H9 (cell line): ENCODE data around the gene PSTPIP1. TPM values are rescaled to one million over a fixed set of nuclear protein-coding genes. Genes with fewer than 3 reads are reported as not detected.

Experiments
- DNase-seq: peaks from one replicate; pipeline ENCODE4 v3.0.0-alpha.2; 2017
- H2AFZ ChIP-seq: one replicate; pipeline ENCODE4 v1.6.1; 2013; ENCODE audit warnings: mild to moderate bottlenecking, low read length, control low read depth, moderate library complexity
- H2AK5ac ChIP-seq: 2 replicates; pipeline ENCODE4 v1.6.1; 2013; ENCODE audit warnings: low read length, control low read depth, mixed read lengths; ENCODE audit not compliant: insufficient read length
- H2BK120ac ChIP-seq: one replicate; pipeline ENCODE4 v1.6.1; 2013; ENCODE audit warnings: low read depth, mild to moderate bottlenecking, low read length, control low read depth, inconsistent platforms; ENCODE audit not compliant: poor library complexity, severe bottlenecking
- H2BK12ac ChIP-seq: 2 replicates; pipeline ENCODE4 v1.6.1; 2013; ENCODE audit warnings: low read length, control low read depth, mixed read lengths, low read depth; ENCODE audit not compliant: insufficient read length
- H2BK15ac ChIP-seq: 2 replicates; pipeline ENCODE4 v1.6.1; 2013; ENCODE audit warnings: low read depth, low read length, control low read depth
- H2BK20ac ChIP-seq: one replicate; pipeline ENCODE4 v1.6.1; 2013; ENCODE audit warnings: low read depth, mild to moderate bottlenecking, low read length, control low read depth, inconsistent platforms; ENCODE audit not compliant: poor library complexity, severe bottlenecking
- H2BK5ac ChIP-seq: 2 replicates; pipeline ENCODE4 v1.6.1; 2013; ENCODE audit warnings: low read length, control low read depth, mixed read lengths; ENCODE audit not compliant: insufficient read length
- H3K14ac ChIP-seq: 2 replicates; pipeline ENCODE4 v1.6.1; 2013; ENCODE audit warnings: low read length, control low read depth; ENCODE audit not compliant: insufficient read depth
- H3K18ac ChIP-seq: 2 replicates; pipeline ENCODE4 v1.6.1; 2013; ENCODE audit warnings: low read depth, mild to moderate bottlenecking, mixed read lengths, low read length, control low read depth; ENCODE audit not compliant: insufficient read length
- H3K23ac ChIP-seq: 2 replicates; pipeline ENCODE4 v1.6.1; 2013; ENCODE audit warnings: low read length, control low read depth, mixed read lengths, low read depth; ENCODE audit not compliant: insufficient read length
- H3K23me2 ChIP-seq: 2 replicates; pipeline ENCODE4 v1.6.1; 2013; ENCODE audit warnings: low read depth, mild to moderate bottlenecking, mixed read lengths, low read length, control low read depth; ENCODE audit not compliant: insufficient read length, poor library complexity, severe bottlenecking
- H3K27ac ChIP-seq: 2 replicates; pipeline ENCODE4 v1.5.1; 2013; ENCODE audit warnings: low read length, control low read depth, mixed read lengths, low read depth; ENCODE audit not compliant: insufficient read length
- H3K27me3 ChIP-seq: 2 replicates; pipeline ENCODE4 v1.6.1; 2013; ENCODE audit warnings: low read length, control low read depth, inconsistent platforms; ENCODE audit not compliant: insufficient read depth
- H3K4ac ChIP-seq: 2 replicates; pipeline ENCODE4 v1.6.1; 2013; ENCODE audit warnings: low read depth, mild to moderate bottlenecking, control low read depth, inconsistent platforms, low read length, moderate library complexity
- H3K4me1 ChIP-seq: 2 replicates; pipeline ENCODE4 v1.6.1; 2013; ENCODE audit warnings: low read length, control low read depth, inconsistent platforms; ENCODE audit not compliant: insufficient read depth
- H3K4me2 ChIP-seq: 2 replicates; pipeline ENCODE4 v1.6.1; 2013; ENCODE audit warnings: low read length, control low read depth, mixed read lengths; ENCODE audit not compliant: insufficient read length, insufficient read depth
- H3K56ac ChIP-seq: 2 replicates; pipeline ENCODE4 v1.6.1; 2013; ENCODE audit warnings: low read depth, mild to moderate bottlenecking, mixed read lengths, low read length, control low read depth; ENCODE audit not compliant: insufficient read length
- H3K79me1 ChIP-seq: 2 replicates; pipeline ENCODE4 v1.6.1; 2013; ENCODE audit warnings: low read depth, mild to moderate bottlenecking, moderate library complexity, low read length, control low read depth, inconsistent platforms; ENCODE audit not compliant: insufficient read depth, poor library complexity, severe bottlenecking
- H3K79me2 ChIP-seq: 2 replicates; pipeline ENCODE4 v1.6.1; 2013; ENCODE audit warnings: low read length, control low read depth, inconsistent platforms; ENCODE audit not compliant: insufficient read depth
- H3K9ac ChIP-seq: 2 replicates; pipeline ENCODE4 v1.6.1; 2013; ENCODE audit warnings: low read length, control low read depth, mixed read lengths; ENCODE audit not compliant: insufficient read length; ENCODE audit errors: extremely low read depth
- H3K9me3 ChIP-seq: one replicate; pipeline ENCODE4 v1.6.1; 2013; ENCODE audit warnings: low read depth, low read length, inconsistent platforms; ENCODE audit not compliant: control insufficient read depth
- H3T11ph ChIP-seq: one replicate; pipeline ENCODE4 v1.6.1; 2013; ENCODE audit warnings: mild to moderate bottlenecking, low read length, control low read depth, inconsistent platforms
- H4K20me1 ChIP-seq: one replicate; pipeline ENCODE4 v1.6.1; 2013; ENCODE audit not compliant: control insufficient read depth, insufficient read length, insufficient read depth
- H4K5ac ChIP-seq: 2 replicates; pipeline ENCODE4 v1.6.1; 2013; ENCODE audit warnings: low read depth, mild to moderate bottlenecking, mixed read lengths, low read length, control low read depth; ENCODE audit not compliant: insufficient read length
- H4K8ac ChIP-seq: replicated peaks from 2 replicates; pipeline ENCODE4 v1.6.1; 2013; ENCODE audit warnings: low read length, control low read depth, mixed read lengths, low read depth; ENCODE audit not compliant: insufficient read length
- H4K91ac ChIP-seq: 2 replicates; pipeline ENCODE4 v1.6.1; 2013; ENCODE audit warnings: low read depth, mild to moderate bottlenecking, moderate library complexity, mixed read lengths, low read length, control low read depth; ENCODE audit not compliant: insufficient read length
- H3K27ac Mint-ChIP-seq, 3 experiments: 2 replicates in 2 of 3; 3 replicates in 1 of 3; pipeline ENCODE4 v1.8.0; 2020 to 2021; ENCODE audit warnings: mixed read lengths in 3 of 3, mild to moderate bottlenecking in 1 of 3, moderate library complexity in 1 of 3
- H3K27me3 Mint-ChIP-seq: 2 replicates; pipeline ENCODE4 v1.8.0; 2021; ENCODE audit warnings: low read depth, mild to moderate bottlenecking, moderate library complexity, mixed read lengths
- H3K36me3 Mint-ChIP-seq, 3 experiments: 2 replicates in 2 of 3; 3 replicates in 1 of 3; pipeline ENCODE4 v1.8.0; 2020 to 2021; ENCODE audit warnings: low read depth in 3 of 3, mixed read lengths in 3 of 3; ENCODE audit not compliant: insufficient read depth in 1 of 3
- H3K4me1 Mint-ChIP-seq, 2 experiments: 2 replicates each; pipeline ENCODE4 v1.8.0; 2020; ENCODE audit warnings: mixed read lengths in 2 of 2
- H3K4me3 Mint-ChIP-seq, 2 experiments: 2 replicates in 1 of 2; 3 replicates in 1 of 2; pipeline ENCODE4 v1.8.0; 2020 to 2021; ENCODE audit warnings: mild to moderate bottlenecking in 2 of 2, mixed read lengths in 2 of 2, moderate library complexity in 1 of 2
- H3K9me3 Mint-ChIP-seq, 2 experiments: 2 replicates in 1 of 2; 3 replicates in 1 of 2; pipeline ENCODE4 v1.8.0; 2020; ENCODE audit warnings: mild to moderate bottlenecking in 2 of 2, mixed read lengths in 2 of 2, moderate library complexity in 1 of 2
- WGBS: extraction: QIAGEN DNeasy Blood & Tissue Kit; methylation state at CpG from one replicate; pipeline ENCODE4 v1.1.7; 2013; ENCODE audit warnings: missing lambda C conversion rate, low lambda C conversion rate, mixed read lengths; ENCODE audit not compliant: insufficient read length; ENCODE audit errors: extremely low coverage; 5-methylcytosine and 5-hydroxymethylcytosine counted together
- total RNA-seq: library from RNA; stranded (reverse); gene quantifications from 2 replicates; pipeline ENCODE4 v1.2.1, GENCODE V29; 2021
- TF ChIP-seq, protein P1 (sequence below): fragments of 200-600 bp; sonication (generic); conservative IDR thresholded peaks from 3 replicates; pipeline ENCODE4 v1.8.0; 2021; ENCODE audit warnings: antibody characterized with exemption, mild to moderate bottlenecking

PSTPIP1 gene
- total RNA-seq, 1 experiment from 2014 or later: 1.8 TPM

DNA sequence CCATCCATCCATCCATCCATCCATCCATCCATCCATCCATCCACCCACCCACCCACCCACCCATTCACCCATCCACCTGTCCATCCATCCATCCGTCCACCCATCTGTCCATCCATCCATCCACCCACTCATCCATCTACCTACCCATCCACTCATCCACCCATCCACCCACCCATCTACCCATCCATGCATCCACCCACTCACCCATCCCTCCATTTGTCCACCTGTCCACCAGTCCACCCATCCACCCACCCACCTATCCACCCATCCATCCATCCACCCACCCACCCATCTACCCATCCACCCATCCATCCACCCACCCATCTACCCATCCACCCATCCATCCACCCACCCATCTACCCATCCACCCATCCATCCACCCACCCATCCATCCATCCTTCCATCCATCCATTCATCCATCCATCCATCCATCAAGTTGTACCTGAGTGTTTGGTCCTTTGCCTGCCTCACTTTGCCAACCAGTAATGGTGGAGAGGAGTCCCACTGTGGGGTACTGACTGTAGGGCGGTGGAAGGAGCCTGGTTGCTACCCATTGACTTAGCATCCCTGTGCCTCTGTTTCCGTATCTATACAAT, 17.3 kb downstream of the PSTPIP1 start:
- no peak overlapping the region for H2BK5ac ChIP-seq
- no peak overlapping the region for H3T11ph ChIP-seq
- Mint-ChIP-seq H3K36me3 (no peaks in the 10 kb centered on the region), H3K27me3 (no peaks in the 10 kb centered on the region; the same call in 1 of the 2 replicates), H3K27ac (no peak overlapping the region), H3K9me3 (no peaks in the 10 kb centered on the region), H3K4me3 (no peak overlapping the region), H3K4me1 (0 out of 4 replicates have a peak, but pooled peaks cover 0 to 4% of the 10 kb centered on the region in 2 experiments)
- H2AK5ac ChIP-seq: no peak overlapping the region
- no peak overlapping the region for H3K9ac ChIP-seq
- WGBS: no CpG with 5 or more reads among the region's 3 CpGs
- H2BK15ac ChIP-seq: no peak overlapping the region
- H3K27ac ChIP-seq: no peak overlapping the region
- no peak overlapping the region for H2AFZ ChIP-seq
- no peak for DNase-seq
- no peaks in the 10 kb centered on the region for H3K4me1 ChIP-seq
- H3K27me3 ChIP-seq: no peaks in the 10 kb centered on the region
- H3K18ac ChIP-seq: no peak overlapping the region
- H4K91ac ChIP-seq: no peak overlapping the region
- H3K4me2 ChIP-seq: no peak overlapping the region
- no peak overlapping the region for H4K8ac ChIP-seq
- H3K23me2 ChIP-seq: no peaks in the 10 kb centered on the region
- H4K5ac ChIP-seq: no peak overlapping the region
- H3K4ac ChIP-seq: no peak overlapping the region
- H3K79me2 ChIP-seq: no peaks in the 10 kb centered on the region
- H2BK120ac ChIP-seq: no peak overlapping the region
- TF ChIP-seq, protein P1, sequence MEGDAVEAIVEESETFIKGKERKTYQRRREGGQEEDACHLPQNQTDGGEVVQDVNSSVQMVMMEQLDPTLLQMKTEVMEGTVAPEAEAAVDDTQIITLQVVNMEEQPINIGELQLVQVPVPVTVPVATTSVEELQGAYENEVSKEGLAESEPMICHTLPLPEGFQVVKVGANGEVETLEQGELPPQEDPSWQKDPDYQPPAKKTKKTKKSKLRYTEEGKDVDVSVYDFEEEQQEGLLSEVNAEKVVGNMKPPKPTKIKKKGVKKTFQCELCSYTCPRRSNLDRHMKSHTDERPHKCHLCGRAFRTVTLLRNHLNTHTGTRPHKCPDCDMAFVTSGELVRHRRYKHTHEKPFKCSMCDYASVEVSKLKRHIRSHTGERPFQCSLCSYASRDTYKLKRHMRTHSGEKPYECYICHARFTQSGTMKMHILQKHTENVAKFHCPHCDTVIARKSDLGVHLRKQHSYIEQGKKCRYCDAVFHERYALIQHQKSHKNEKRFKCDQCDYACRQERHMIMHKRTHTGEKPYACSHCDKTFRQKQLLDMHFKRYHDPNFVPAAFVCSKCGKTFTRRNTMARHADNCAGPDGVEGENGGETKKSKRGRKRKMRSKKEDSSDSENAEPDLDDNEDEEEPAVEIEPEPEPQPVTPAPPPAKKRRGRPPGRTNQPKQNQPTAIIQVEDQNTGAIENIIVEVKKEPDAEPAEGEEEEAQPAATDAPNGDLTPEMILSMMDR: no peak
- H2BK20ac ChIP-seq: no peak overlapping the region
- H2BK12ac ChIP-seq: no peak overlapping the region
- no peaks in the 10 kb centered on the region for H3K79me1 ChIP-seq
- H3K23ac ChIP-seq: no peak overlapping the region
- H3K9me3 ChIP-seq: no peaks in the 10 kb centered on the region
- no peaks in the 10 kb centered on the region for H4K20me1 ChIP-seq
- no peak overlapping the region for H3K56ac ChIP-seq
- H3K14ac ChIP-seq: no peak overlapping the region
